Left ventricle myocardium inferior (tissue), 1 donor: ENCODE results near the gene MCC. TPM values are rescaled to one million over a fixed set of nuclear protein-coding genes. Genes with fewer than 3 reads are reported as not detected.

Experiments used
- DNase-seq: peaks from one replicate; pipeline ENCODE4 v3.0.0-alpha.2; 2020
- H3K27ac ChIP-seq: fragments of 200-600 bp; replicated peaks from 2 replicates; pipeline ENCODE4 v1.8.0; 2021
- H3K27me3 ChIP-seq: fragments of 200-600 bp; 2 replicates; pipeline ENCODE4 v1.8.0; 2021; ENCODE audit warnings: low read depth
- H3K36me3 ChIP-seq: fragments of 200-600 bp; 2 replicates; pipeline ENCODE4 v1.8.0; 2021
- H3K4me1 ChIP-seq: fragments of 200-600 bp; 2 replicates; pipeline ENCODE4 v1.8.0; 2021
- H3K4me3 ChIP-seq: fragments of 200-600 bp; 2 replicates; pipeline ENCODE4 v1.8.0; 2021; ENCODE audit warnings: mild to moderate bottlenecking, moderate library complexity
- H3K9me3 ChIP-seq: fragments of 200-600 bp; replicated peaks from 2 replicates; pipeline ENCODE4 v1.8.0; 2021
- intact Hi-C: fragments of 100-400 bp; cut with micrococcal nuclease; formaldehyde crosslinking; loops from one replicate; pipeline ENCODE4 v1.11.0; 2022
- total RNA-seq: library from RNA; stranded (reverse); fragmentation: NEBNext Ultra II Directional; extraction: Animal tissue kit (Norgen Biotek cat#: 25700); gene quantifications from one replicate; pipeline ENCODE4 v1.2.1, GENCODE V29; 2021
- TF ChIP-seq, protein P1 (sequence below): fragments of 200-600 bp; IDR thresholded peaks from 2 replicates; pipeline ENCODE4 v1.8.0; 2021; ENCODE audit warnings: antibody characterized with exemption, mild to moderate bottlenecking, borderline replicate concordance
- donor health status: DM: no; HTN: yes; CAD: no; lungs with severe emphysema.

The MCC gene
- total RNA-seq, 1 donor from 2014 or later, result 31.6 TPM

GRCh38 chr5:113119246-113119924, 368.9 kb downstream of the MCC start:
- Histone ChIP-seq H3K4me1 (peaks cover 78% of the 10 kb centered on the region), H3K27me3 (no peaks in the 10 kb centered on the region), H3K27ac (peak overlapping the region; percentile 77), H3K36me3 (peaks cover 18% of the 10 kb centered on the region), H3K9me3 (peaks cover 8% of the 10 kb centered on the region), H3K4me3 (no peak overlapping the region)
- intact Hi-C loops, result no loop called here
- TF ChIP-seq, protein P1, sequence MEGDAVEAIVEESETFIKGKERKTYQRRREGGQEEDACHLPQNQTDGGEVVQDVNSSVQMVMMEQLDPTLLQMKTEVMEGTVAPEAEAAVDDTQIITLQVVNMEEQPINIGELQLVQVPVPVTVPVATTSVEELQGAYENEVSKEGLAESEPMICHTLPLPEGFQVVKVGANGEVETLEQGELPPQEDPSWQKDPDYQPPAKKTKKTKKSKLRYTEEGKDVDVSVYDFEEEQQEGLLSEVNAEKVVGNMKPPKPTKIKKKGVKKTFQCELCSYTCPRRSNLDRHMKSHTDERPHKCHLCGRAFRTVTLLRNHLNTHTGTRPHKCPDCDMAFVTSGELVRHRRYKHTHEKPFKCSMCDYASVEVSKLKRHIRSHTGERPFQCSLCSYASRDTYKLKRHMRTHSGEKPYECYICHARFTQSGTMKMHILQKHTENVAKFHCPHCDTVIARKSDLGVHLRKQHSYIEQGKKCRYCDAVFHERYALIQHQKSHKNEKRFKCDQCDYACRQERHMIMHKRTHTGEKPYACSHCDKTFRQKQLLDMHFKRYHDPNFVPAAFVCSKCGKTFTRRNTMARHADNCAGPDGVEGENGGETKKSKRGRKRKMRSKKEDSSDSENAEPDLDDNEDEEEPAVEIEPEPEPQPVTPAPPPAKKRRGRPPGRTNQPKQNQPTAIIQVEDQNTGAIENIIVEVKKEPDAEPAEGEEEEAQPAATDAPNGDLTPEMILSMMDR, result no peak
- peak; percentile 86 for DNase-seq

- H3K36me3 ChIP-seq, result peaks cover 22% of the 10 kb centered on the region
- H3K27ac ChIP-seq, result peak overlapping the region; percentile 77
- no peak overlapping the region for H3K4me3 ChIP-seq
- peaks cover 9% of the 10 kb centered on the region for H3K9me3 ChIP-seq
- TF ChIP-seq, protein P1, result no peak
- peak; percentile 22 for DNase-seq
- no peaks in the 10 kb centered on the region for H3K27me3 ChIP-seq
- peaks cover 72% of the 10 kb centered on the region for H3K4me1 ChIP-seq
- intact Hi-C loops, result no loop called here
Measured at GRCh38 chr5:113118765-113119164, 369.5 kb downstream of the MCC start.

DNA sequence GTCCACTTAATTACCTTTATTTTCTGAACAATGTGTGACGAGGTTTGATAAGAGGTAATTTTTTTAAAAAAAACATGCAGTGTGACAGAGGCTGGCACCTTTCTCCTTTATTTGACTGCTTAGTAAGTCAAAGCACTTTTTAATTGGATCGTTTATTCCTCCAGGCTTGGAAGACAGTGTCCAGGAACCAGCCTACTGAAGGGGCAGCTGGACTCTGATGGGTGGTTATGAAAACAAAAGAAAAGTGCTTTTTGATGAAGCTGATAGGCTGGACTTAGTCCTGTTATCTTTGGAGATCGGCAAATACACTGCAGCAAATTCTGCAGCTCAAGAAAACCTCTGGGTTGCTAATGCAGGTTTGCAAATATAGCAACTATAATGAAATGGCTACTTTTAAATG, 370.0 kb downstream of the MCC start:
- TF ChIP-seq, protein P1, result no peak
- H3K9me3 ChIP-seq, result peaks cover 9% of the 10 kb centered on the region
- intact Hi-C loops, result no loop called here
- H3K36me3 ChIP-seq, result peaks cover 22% of the 10 kb centered on the region
- DNase-seq, result no peak
- no peak overlapping the region for H3K4me3 ChIP-seq
- peak overlapping the region; percentile 77 for H3K27ac ChIP-seq
- peaks cover 70% of the 10 kb centered on the region for H3K4me1 ChIP-seq
- H3K27me3 ChIP-seq, result no peaks in the 10 kb centered on the region

GRCh38 chr5:113117543-113118115, 370.6 kb downstream of the MCC start:
- Histone ChIP-seq H3K27me3 (no peaks in the 10 kb centered on the region), H3K36me3 (peaks cover 22% of the 10 kb centered on the region), H3K4me1 (peaks cover 70% of the 10 kb centered on the region), H3K9me3 (peaks cover 9% of the 10 kb centered on the region), H3K27ac (peak overlapping the region; percentile 77), H3K4me3 (no peak overlapping the region)
- TF ChIP-seq, protein P1, result no peak
- intact Hi-C loops, result no loop called here
- DNase-seq, result no peak

DNA sequence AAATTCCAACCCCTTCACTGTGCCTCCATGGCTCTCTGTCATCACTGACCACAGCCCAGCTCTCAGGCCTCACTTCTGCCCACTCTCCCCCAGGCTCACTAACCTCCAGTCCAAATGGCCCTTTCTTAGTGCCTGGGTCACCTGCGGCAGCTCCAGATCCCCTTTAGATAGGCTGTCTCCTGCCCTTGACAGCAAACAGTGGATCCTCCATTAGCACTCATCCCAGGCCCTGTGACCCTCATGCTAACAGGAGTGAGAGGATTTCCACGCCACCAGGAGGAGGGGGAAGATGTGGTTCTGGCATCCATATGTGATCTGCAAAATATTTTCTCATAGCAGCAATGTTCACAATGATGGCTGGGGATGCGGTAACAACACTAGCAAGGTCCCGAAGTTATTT, 372.3 kb downstream of the MCC start:
- intact Hi-C loops, result no loop called here

More for the DNA sequence above, 372.3 kb downstream of the MCC start:
- Histone ChIP-seq H3K27me3 (no peaks in the 10 kb centered on the region), H3K27ac (no peak overlapping the region), H3K4me1 (peaks cover 64% of the 10 kb centered on the region), H3K4me3 (no peak overlapping the region), H3K9me3 (peaks cover 9% of the 10 kb centered on the region), H3K36me3 (peaks cover 22% of the 10 kb centered on the region)
- DNase-seq, result no peak
- TF ChIP-seq, protein P1, result no peak
